ENCODE data around the gene SEC61A2. TPM values are rescaled to one million over a fixed set of nuclear protein-coding genes. Genes with fewer than 3 reads are reported as not detected.

SEC61A2 gene
- total and polyA plus RNA-seq, 2 of the 8 experiments (the other 6 are each of a cell fraction or from before 2014, with no cell fraction given) = 18.2 to 19.2 TPM

- CTCF ChIA-PET (ENCODE audit: partially characterized antibody) = interaction anchor here (0.7 kb wide), 1 partner anchor 714 kb away, joined by 4 read pairs; no protein-coding TSS in a partner anchor
- POLR2A ChIA-PET (ENCODE audit: partially characterized antibody) = interaction anchor here (1.5 to 2.4 kb wide), 2 partner anchors 10 to 17 kb away, joined by 6 to 8 read pairs; no protein-coding TSS in a partner anchor
- FAIRE-seq = no peak
Observed at GRCh38 chr10:12162927-12163326, 33.5 kb downstream of the SEC61A2 start.

More at GRCh38 chr10:12162927-12163326, 33.5 kb downstream of the SEC61A2 start:
- Histone ChIP-seq H2BK5ac (ENCODE audit: low read depth, low read length) (no peak overlapping the region), H4K8ac (ENCODE audit: extremely low read depth, insufficient read depth, low read length) (no peak overlapping the region), H2BK120ac (replicated peaks; ENCODE audit: low read depth, low read length) (no peak overlapping the region), H3K4me3 (ENCODE audit: extremely low read depth in 1 of 4, insufficient read depth in 2 of 4, low read depth in 3 of 4, low read length in 4 of 4) (no peak overlapping the region), H3K4me1 (replicated peaks in 1 of 4; ENCODE audit: control insufficient read depth in 3 of 4, insufficient read depth in 4 of 4, low read length in 3 of 4) (no peaks in the 10 kb centered on the region), H3K23ac (ENCODE audit: insufficient read length) (no peak overlapping the region), H2BK20ac (ENCODE audit: low read length) (no peak overlapping the region), H3K9me3 (ENCODE audit: insufficient read depth in 2 of 2, low read depth in 1 of 2, low read length in 1 of 2) (no peaks in the 10 kb centered on the region), H3K14ac (ENCODE audit: insufficient read length) (no peak overlapping the region), H3K9ac (replicated peaks in 1 of 4; ENCODE audit: extremely low read depth in 1 of 4, low read depth in 3 of 4, low read length in 3 of 4) (no peak overlapping the region), H2BK15ac (ENCODE audit: low read length) (no peak overlapping the region), H3K27me3 (replicated peaks in 1 of 4; ENCODE audit: control insufficient read depth in 3 of 4, extremely low read depth in 1 of 4, insufficient read depth in 3 of 4, low read length in 3 of 4) (no peaks in the 10 kb centered on the region), H4K5ac (ENCODE audit: insufficient read length, low read depth, low read length) (no peak overlapping the region), H4K91ac (replicated peaks; ENCODE audit: insufficient read length, low read length) (no peak overlapping the region), H4K20me1 (replicated peaks in 1 of 2; ENCODE audit: control insufficient read depth in 1 of 2, insufficient read depth in 2 of 2, low read length in 2 of 2) (no peaks in the 10 kb centered on the region), H3K4ac (replicated peaks; ENCODE audit: insufficient read length, low read depth, low read length) (no peak overlapping the region), H3K23me2 (ENCODE audit: low read depth, low read length) (no peaks in the 10 kb centered on the region), H2AK5ac (ENCODE audit: low read depth, low read length) (no peak overlapping the region), H2BK12ac (ENCODE audit: low read depth, low read length) (no peak overlapping the region), H3K56ac (replicated peaks; ENCODE audit: insufficient read length, low read depth, low read length) (no peak overlapping the region), H3K79me1 (ENCODE audit: low read depth, low read length) (no peaks in the 10 kb centered on the region), H3K18ac (ENCODE audit: extremely low read depth, low read length) (no peak overlapping the region), H3K4me2 (ENCODE audit: insufficient read depth in 1 of 2, low read depth in 2 of 2, low read length in 2 of 2) (no peak overlapping the region), H3K27ac (ENCODE audit: low read depth, low read length) (no peak overlapping the region), H2AFZ (ENCODE audit: low read length) (no peak overlapping the region), H3K36me3 (ENCODE audit: control insufficient read depth in 2 of 4, insufficient read depth in 4 of 4, low read length in 3 of 4) (peaks cover 0 to 51% (median 14%) of the 10 kb centered on the region in 4 experiments; a peak in 5 of 8 replicates), H3K79me2 (ENCODE audit: control insufficient read depth in 1 of 2, insufficient read depth in 2 of 2, low read length in 2 of 2) (no peaks in the 10 kb centered on the region)
- no peak for DNase-seq (ENCODE audit: low read depth in 1 of 2, low spot score in 2 of 2)
- WGBS, 2 experiments (ENCODE audit: extremely low coverage in 1 of 2, insufficient coverage in 1 of 2, insufficient read length in 1 of 2, insufficient replicate concordance in 2 of 2, low coverage in 1 of 2, low lambda C conversion rate in 2 of 2, missing lambda C conversion rate in 1 of 2) = 100% methylated on average over 2 of the region's 6 CpGs; no CpG with 5 or more reads in 1 of the 2 experiments
- TF ChIP-seq ASH2L (IDR thresholded peaks at IDR 0.05; ENCODE audit: low read length) (no peak), BACH1 (IDR thresholded peaks at IDR 0.05; ENCODE audit: low read length) (no peak), BRCA1 (IDR thresholded peaks at IDR 0.05; ENCODE audit: low read depth, low read length) (no peak), SP4 (IDR thresholded peaks at IDR 0.05; ENCODE audit: low read length) (no peak), E2F6 (IDR thresholded peaks at IDR 0.05) (no peak), RFX5 (IDR thresholded peaks at IDR 0.05; ENCODE audit: borderline replicate concordance, low read depth, low read length) (no peak), TBP (IDR thresholded peaks at IDR 0.05; ENCODE audit: low read depth, low read length) (no peak), HDAC2 (IDR thresholded peaks at IDR 0.05; ENCODE audit: borderline replicate concordance in 1 of 2, low read depth in 2 of 2, low read length in 2 of 2) (no peak), BCL11A (IDR thresholded peaks at IDR 0.05; ENCODE audit: low read depth in 2 of 2, low read length in 2 of 2) (no peak), NANOG (IDR thresholded peaks at IDR 0.05; ENCODE audit: insufficient read depth, low read depth, low read length, poor library complexity, severe bottlenecking) (no peak), JUN (IDR thresholded peaks at IDR 0.05; ENCODE audit: low read depth, low read length) (no peak), HDAC6 (IDR thresholded peaks at IDR 0.05; ENCODE audit: low read depth, low read length) (no peak), TCF12 (IDR thresholded peaks at IDR 0.05; ENCODE audit: low read depth, low read length) (no peak), EP300 (IDR thresholded peaks at IDR 0.05; ENCODE audit: borderline replicate concordance in 1 of 2, low read depth in 2 of 2, low read length in 2 of 2) (no peak)

All from H1 (cell line).